LHCN-M2 (cell line): ENCODE results near the gene ANO6. TPM values are rescaled to one million over a fixed set of nuclear protein-coding genes. Genes with fewer than 3 reads are reported as not detected.

Experiments
- DNase-seq: peaks from one replicate; pipeline ENCODE4 v3.0.0-alpha.2; 2012; ENCODE audit warnings: low read depth
- total RNA-seq: library from RNA; depleted of rRNA; stranded (reverse); fragments of >200 nt; gene quantifications from 2 replicates; pipeline ENCODE4 v1.2.3, GENCODE V29; 2014

The ANO6 gene
- total RNA-seq, 1 experiment from 2014 or later, result 50.0 TPM

DNA sequence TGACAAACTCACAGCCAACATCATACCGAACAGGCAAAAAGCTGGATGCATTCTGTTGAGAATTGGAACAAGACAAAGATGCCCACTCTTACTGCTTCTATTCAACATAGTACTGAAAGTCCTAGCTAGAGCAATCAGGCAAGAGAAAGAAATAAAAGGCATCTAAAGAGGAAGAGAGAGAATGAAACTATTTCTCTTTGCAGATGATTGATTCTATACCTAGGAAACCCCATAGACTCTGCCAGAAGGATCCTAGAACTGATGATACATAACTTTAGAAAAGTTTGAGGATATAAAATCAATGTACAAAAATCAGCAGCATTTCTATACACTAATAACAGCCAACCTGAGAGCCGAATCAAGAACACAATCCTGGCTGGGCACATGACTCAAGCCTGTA lies 6.1 kb upstream of the ANO6 start:
- no peak for DNase-seq

DNA sequence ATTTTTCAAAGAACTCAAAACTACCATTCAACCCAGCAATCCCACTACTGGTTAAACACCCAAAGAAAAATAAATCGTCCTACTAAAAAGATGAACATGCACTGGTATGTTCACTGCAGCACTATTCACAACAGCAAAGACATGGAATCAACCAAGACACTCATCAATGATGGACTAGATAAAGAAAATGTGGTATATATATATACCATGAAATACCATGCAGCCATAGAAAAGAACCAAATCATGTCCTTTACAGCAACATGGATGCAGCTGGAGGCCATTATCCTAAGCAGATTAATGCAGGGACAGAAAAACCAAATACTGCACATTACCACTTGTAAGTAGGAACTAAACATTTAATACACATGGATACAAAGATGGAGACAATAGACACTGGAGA lies 3.8 kb upstream of the ANO6 start:
- no peak for DNase-seq

DNA sequence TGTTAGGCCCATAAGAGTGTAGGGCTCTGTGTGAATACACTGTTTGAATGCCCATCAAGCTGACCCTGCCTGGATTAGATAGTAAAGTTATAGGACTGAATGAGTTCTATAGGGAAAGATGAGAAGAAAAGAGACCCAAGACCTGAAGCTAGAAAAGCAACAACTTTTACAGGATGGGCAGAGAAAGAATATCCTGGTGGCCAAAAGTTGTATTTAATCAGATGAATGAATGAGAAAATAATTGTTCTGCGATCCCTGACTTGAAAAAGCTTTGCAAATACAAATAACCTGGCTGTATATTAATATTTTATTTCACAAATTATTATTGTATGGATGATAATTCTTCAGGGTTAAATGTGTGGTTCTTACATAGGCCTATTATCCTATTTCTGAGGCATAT lies 2.8 kb upstream of the ANO6 start:
- DNase-seq, result no peak

DNA sequence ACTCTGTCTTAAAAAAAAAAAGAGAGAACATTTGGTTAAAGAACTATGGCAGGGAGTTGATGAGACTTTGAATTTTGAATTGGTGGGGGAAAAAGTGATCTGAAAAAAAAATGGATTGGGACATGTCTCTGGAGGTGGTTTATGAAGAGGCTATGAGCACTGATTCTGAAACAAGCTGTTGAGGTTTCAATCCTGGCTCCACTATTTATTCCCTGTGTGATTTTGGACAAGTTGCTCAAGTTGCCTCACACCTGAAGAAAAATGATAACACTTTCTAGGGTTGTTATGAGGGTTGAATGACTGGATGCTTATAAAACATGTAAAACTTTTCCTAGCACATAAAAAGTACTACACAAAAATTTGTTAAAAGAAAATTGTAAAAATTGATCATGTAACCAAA lies 1.8 kb upstream of the ANO6 start:
- DNase-seq, result no peak

DNA sequence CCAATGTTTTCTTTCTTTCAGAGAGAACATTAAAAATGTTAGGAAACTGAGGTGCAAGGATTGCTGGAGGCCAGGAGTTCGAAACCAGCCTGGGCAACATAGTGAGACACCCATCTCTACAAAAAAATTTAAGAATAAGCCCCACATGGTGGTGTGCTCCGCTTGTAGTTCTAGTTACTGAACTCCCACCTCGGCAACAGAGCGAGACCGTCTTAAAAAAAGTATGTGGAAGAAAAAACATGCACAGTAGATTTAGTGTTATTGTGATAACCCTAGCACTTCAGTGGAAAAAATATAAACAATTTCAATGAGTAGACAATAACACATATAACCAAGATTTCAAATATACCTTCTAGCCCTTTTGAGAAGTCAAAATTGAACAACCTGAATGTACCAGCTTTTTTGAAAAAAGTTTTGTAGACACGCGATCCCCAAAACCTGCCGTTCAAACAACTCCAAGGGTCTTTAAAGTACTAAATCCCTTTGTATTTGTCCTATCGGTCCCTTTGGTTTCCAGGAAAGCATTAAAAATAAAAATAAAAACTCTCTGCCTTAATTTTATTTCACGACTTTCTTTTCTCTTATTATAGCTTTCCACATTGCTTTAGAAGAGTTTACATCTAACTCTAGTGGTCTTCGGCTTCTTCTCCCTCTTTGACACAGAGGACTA lies 1.0 kb upstream of the ANO6 start:
- DNase-seq, result peak; percentile 55

DNA sequence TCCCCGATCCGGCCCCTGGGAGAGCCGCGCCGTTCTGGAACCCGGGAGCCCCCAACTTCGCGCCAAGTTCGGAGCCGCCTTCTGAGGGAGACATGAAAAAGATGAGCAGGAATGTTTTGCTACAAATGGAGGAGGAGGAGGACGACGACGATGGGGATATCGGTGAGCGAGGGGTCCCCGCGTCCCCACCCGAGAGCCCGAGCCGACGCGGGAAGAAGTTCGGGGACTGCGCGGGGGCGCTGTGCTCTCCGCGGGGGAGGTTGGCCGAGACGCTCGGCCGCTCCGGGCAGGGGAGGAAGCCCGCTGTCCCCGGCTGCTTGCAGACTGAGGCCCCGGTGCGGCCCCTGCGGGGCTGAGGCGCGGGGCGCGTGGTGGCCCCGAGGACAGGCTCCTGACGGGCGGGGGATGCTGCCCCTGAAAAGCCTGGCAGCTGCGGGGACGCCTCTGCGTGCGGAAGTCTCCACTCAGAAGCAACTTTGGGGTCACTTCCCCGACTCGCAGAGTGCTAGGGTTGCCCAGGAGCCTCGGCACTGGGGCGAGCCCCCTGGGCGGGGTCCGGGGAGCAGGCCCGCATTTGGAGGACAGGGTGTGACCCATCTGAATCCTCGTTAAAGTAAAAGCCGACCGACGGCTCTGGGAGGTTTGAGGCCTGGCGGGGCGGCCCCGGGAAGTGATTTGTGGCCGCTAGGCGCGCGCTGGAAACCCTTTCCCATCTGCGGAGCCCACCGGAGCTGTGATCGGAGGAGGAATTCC lies 511 bp downstream of the ANO6 start:
- peak; percentile 51 for DNase-seq

DNA sequence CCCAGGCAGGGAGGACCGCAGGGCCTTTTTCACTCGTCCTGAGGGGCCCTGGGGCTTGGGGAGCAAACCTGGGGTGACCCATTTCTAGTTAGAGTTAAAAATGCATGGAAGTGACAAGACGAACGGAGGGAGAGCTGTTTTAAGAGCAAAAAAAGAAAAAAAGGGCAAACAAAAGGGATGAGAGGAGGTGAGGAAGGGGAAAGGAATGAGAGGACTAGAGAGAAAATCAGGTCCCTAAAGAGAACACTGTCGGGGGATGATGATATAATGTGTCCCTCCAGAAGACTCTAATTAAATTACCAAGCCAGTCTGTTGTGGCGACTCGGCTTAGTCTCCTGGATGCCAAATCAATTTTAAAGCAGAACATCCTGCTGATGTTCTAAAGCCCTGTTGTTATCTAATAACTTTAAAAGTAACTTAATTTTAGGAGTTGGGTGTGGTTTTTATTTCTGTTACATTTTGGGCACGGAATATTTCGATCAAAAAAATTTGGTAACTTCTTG lies 1.1 kb downstream of the ANO6 start:
- DNase-seq, result peak; percentile 16

DNA sequence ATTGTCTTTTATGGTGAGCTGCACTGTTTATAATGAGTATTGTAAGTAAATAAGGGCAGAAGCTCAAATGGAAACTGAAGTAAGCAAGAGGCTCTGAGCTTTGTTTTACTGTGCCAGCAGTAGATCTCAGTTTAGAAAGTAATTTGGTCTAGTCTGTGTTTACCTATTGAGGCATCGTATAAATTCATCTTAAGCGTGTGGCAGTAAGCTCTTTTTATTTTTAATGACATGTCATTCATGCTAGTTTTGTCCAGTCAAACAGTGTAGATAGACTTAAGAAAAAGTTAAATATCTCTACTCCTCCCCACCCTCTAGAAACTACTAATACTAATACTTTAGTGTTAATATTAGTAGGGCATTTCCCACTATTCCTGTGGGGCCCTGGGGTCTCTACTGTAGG lies 2.0 kb downstream of the ANO6 start:
- no peak for DNase-seq

DNA sequence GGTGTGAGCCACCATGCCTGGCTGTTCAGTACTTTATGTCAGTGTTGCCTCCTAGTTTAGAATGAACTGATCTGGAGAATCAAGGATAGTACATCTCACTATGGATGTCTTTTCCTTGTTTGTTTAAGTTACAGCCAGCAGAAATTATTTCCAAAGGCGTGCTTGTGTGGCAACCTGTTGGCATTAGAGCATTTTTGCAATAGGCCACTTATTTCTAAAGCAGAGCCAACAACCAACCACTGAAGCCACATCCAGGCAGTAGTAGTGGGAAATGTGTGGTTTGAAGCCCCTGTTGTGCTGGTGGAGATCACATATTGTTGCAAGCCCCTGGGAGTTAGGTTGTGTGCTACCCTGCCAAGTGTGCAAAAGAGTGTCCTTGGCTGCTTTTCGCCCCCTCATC lies 3.7 kb downstream of the ANO6 start:
- no peak for DNase-seq

DNA sequence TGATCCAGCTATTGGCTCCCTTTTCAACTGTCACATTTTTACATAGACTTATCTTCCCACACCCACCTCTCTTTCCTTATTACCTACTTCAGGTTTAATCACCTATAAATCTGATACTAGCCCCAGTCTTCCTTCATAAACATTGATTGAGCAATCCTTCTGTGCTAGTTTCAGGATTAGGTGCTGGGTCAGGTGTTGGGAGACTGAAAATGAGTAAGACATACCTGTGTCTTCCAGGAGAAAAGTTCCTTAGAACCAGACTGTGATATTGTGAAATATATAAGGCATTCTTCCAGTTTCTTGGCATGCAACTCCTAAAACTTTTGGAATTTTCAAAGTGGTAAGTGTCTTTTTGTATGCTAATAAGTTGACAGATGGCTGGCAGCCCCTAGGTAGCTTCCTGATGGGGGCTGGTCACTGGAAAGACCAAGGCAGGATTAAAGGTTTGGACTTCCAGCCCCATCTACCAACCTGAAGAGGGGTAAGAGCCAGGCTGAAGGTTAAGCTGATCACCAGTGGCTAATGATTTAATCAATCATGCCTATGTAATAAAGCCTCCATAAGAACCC lies 4.6 kb downstream of the ANO6 start:
- no peak for DNase-seq

DNA sequence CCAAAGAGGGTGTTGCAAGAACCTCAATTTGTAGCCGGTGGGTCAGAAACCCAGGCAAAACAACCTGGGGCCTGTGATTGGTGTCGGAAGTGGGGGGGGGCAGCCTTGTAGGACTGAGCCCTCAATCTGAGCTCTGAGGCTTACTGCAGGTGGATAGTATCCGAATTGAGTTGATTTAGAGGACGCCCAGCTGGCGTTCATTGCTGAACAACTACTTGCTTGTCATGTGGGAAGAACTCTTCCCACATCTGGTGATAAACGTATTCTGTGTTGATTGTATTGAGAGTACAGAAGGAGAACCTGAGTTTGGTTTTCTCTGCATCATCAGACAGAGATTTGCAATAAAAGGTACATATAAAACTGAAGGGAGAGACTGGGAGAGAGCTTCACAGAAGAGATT lies 5.1 kb downstream of the ANO6 start:
- no peak for DNase-seq

DNA sequence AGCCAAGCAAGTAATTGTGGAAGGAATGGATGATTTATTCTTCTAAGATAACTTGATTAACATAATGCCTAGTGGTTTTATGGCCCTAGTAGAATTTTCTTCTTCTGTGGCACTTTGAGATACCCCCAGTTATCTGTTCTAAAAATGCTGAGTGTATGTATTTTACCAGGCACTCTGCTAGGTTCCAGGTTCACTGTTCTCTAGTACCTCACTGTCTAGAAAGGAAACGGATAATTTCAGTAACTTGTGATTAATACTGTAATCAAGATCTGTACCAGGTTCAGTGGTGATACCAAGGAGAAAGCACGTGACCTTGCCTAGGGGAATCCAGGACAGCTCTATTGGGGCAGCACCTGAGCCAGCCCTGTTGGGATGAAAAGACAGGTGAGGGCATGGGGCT lies 8.0 kb downstream of the ANO6 start:
- DNase-seq, result no peak

DNA sequence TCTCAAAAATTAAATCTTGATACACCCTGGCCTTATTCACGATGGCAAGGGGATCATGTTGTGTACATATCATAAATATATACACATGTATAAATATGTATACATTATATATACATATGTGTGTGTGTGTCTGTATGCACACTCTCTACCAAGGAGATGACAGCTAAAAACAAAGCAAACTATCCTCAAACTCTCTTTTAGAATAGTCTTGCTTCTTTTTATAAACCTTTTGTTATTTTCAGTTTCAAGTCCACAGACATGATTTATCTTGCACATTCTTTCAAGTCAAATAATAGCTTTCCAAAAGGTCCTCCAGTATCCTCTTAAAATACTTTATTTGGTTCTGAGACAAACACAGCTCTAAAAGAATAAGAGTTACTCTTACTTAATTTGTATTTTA lies 8.4 kb downstream of the ANO6 start:
- DNase-seq, result no peak

DNA sequence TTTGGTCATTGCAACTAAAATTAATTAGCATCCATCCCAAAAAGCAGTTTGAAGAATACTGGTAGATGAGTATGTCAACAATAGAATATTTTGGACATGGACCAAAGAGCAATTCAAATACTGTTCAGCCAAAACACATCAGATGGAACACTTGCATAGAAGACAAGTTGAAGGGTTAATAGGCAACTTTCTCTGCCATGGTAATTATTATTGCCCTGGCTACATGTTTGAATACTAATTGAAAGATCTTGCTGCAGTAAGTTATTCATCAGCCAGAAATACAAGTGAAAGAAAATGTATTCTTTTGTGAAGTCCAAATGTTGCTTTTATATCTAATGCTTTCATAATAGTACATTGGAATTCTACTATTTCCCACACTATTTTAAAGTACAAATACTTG lies 10.1 kb downstream of the ANO6 start:
- no peak for DNase-seq

DNA sequence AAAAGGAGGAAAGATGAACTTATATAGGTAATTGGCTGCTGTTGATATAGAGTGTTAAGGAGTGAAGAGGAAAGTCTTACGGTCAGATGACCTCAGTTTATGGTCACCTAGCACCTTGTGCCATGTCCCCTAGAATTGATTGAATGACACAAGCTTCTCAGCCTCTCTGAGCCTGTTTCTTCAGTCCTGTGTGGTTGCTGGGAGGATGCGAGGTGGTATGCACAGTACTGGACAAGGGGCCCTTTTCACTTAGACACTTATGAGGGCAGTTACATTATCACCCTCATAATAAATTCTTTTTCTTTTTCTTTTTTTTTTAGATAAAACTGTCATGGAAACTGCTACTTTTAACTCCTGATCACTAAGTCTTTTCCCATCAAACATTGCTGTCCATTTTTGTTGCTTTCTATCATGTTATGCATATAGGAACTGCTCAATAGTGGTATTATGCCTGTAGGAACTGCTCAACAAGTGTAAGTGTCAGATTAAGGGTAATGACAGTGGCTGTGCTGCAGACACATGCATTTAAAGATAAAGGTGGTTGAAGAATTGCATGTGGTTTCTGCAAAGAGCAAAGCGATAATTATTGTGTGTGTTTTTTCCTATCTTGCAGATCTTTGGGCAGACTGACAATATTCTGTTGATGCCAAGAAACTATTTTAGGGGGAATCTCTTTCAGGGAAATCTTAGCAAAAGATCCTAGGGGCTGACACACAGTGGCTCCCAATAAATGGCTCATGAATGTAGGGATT lies 11.6 kb downstream of the ANO6 start:
- DNase-seq, result no peak

DNA sequence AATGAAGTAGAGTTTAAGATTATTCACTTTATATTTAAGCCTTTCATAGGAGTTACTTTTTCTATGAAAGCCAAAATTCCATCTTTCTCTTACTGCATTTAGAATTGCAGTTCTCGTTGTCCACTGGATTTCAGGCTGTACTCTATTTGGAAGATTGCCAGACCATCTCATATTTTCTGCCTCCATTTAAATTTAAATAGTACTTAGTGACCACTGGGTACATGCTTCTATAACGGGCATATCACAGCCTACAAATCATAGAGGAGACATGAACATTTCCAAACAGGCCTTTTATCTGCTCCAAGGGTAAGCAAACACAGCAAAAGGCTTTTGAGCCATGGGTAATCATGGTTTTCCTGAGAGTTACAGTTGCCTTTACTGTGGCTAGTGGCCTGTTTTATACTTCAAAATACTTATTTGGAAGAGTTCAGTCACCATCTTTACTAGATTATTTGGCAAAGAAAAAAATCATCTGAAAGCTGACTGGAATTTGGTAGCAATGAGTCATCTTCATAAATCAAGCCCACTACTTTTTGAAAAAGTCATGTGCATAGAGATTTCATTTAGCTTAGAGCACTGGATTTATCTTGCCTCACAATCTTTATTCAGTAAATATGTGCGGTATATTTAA lies 15.7 kb downstream of the ANO6 start:
- DNase-seq, result peak; percentile 69

DNA sequence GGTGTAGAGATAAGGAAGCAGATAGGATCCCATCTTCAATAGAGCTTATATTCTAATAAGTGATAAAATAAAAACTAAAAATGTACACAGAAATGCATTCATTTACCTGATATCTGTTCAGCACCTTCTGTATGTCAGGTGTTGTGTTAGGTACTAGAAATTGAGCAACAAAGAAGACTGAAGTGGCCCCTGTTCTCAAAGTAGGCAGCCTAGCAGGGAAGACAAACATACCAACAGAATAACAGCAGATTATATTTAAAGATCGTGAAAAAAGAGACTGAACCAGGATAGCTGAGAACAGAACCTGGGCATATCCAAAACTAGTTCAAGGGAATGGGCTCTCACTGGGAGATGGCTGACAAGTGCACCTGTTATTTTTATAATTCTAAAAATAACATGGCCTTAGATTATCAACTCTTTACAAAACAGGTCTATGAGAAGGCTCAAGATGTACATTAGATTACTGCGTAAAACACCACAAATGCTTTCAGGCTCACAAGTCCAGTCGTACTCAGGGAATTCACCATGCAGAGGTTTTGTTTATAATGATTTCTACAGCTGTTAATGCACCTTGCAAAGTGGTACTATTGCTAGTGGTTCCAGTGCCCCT lies 16.4 kb downstream of the ANO6 start:
- DNase-seq, result peak; percentile 20

DNA sequence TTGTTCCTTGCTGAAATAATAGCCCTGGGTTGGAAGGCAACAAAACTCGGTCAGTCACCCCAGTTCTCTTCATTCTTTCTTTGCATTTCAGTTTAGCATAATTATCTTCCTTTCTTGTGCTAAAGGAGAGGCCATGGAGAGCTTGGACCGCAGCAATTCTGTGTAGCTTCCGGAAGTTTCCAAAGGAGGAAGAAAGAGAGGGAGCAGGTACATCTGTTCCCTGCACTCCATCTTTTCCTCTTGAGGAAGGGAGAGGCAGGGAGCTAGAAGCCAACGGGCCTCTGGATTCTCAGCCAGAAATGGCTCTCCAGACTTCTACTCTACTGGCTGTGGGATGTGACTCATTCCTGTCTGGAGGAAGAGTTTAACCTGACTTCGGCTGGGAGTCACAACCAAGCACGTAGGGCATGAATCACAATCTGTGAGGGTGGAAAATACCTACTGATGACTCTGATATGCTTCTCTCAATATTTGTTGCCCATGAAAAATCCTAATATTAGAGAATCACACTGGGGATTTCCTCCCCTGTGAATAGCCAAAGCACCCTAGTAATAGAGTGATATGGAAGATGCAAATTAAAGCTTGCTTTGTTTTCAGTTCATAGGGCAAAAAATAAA lies 17.0 kb downstream of the ANO6 start:
- peak; percentile 96 for DNase-seq

DNA sequence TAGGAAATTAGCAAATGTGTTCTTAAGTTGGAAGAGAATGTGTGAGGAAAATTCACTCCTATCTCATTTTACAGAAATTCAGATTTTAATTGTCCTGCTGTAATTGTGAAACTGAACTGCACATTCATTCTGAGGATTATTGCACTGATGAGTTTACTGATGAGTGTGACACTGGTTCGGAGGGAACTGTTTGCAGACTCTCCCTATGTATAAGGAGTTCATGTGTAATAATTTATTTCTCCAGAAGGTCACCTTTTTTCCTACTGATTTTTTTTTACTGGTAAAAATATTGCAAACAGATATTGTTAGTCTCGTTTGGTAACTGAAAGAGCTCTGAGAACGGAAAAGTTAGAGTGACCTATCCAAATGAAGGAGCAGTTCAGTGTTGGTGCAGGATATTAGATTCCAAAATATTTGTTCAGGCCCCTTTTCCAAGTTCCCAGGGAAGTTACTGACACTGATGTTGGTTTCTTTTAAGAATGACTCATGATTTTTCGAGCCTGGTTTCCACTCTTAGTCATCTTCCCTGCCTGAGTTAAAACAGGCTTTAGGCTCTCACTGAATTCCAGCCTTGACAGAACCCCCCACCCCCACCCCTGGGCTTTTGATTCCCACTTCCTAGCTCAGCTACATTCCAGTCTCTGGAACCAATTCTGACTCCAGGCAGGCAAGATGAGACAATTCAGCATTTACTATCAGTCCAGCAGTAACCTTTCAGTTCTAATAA lies 18.4 kb downstream of the ANO6 start:
- peak; percentile 98 for DNase-seq
